ENCODE measurements around the gene EPS15. TPM values are rescaled to one million over a fixed set of nuclear protein-coding genes. Genes with fewer than 3 reads are reported as not detected.

Gene EPS15
- total and polyA plus RNA-seq, 2 of the 8 experiments (the other 6 are each of a cell fraction or from before 2014, with no cell fraction given) = 15.9 to 57.2 TPM

DNA sequence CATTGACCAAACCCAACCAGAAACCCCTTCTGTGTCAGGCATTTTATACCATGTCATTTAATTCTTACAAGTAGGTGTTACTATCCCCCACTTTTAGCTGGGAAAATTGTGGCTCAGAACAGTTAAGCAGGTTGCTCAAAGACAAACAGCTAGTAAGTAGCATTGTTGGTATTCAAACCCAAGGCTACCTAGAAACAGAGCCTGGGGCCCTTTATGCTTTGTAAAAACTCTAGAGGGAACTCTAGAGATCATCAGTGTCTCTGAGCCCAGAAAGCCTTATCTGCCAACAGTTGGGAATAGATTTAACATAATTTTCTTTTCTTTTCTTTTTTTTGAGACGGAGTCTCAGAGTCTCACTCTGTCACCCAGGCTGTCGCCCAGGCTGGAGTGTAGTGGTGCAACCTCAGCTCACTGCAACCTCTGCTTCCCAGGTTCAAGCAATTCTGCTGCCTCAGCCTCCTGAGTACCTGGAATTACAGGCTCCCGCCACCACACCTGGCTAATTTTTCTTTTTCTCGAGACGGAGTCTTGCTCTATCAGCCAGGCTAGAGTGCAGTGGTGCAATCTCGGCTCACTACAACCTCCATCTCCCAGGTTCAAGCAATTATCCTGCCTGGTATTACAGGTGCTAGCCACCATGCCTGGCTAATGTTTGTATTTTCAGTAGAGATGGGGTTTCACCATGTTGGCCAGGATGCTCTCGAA is 49.3 kb upstream of the EPS15 start:
- H3K36me3 ChIP-seq (ENCODE audit: control insufficient read depth in 2 of 4, insufficient read depth in 4 of 4, low read length in 3 of 4) = no peaks in the 10 kb centered on the region
- H3K9me3 ChIP-seq (ENCODE audit: insufficient read depth in 2 of 2, low read depth in 1 of 2, low read length in 1 of 2) = no peaks in the 10 kb centered on the region
- H4K8ac ChIP-seq (ENCODE audit: extremely low read depth, insufficient read depth, low read length) = no peak overlapping the region
- no peak for FAIRE-seq
- H2BK12ac ChIP-seq (ENCODE audit: low read depth, low read length) = no peak overlapping the region
- H2BK120ac ChIP-seq (replicated peaks; ENCODE audit: low read depth, low read length) = no peak overlapping the region
- no peaks in the 10 kb centered on the region for H4K20me1 ChIP-seq (replicated peaks in 1 of 2; ENCODE audit: control insufficient read depth in 1 of 2, insufficient read depth in 2 of 2, low read length in 2 of 2)
- no peak overlapping the region for H3K9ac ChIP-seq (replicated peaks in 1 of 4; ENCODE audit: extremely low read depth in 1 of 4, low read depth in 3 of 4, low read length in 3 of 4)
- H3K23ac ChIP-seq (ENCODE audit: insufficient read length) = no peak overlapping the region
- no peak overlapping the region for H3K18ac ChIP-seq (ENCODE audit: extremely low read depth, low read length)
- H4K91ac ChIP-seq (replicated peaks; ENCODE audit: insufficient read length, low read length) = no peak overlapping the region
- H3K27me3 ChIP-seq (replicated peaks in 1 of 4; ENCODE audit: control insufficient read depth in 3 of 4, extremely low read depth in 1 of 4, insufficient read depth in 3 of 4, low read length in 3 of 4) = no peaks in the 10 kb centered on the region
- H3K56ac ChIP-seq (replicated peaks; ENCODE audit: insufficient read length, low read depth, low read length) = no peak overlapping the region
- TF ChIP-seq BRCA1 (IDR thresholded peaks at IDR 0.05; ENCODE audit: low read depth, low read length) (no peak), BCL11A (IDR thresholded peaks at IDR 0.05; ENCODE audit: low read depth in 2 of 2, low read length in 2 of 2) (no peak), SRF (IDR thresholded peaks at IDR 0.05; ENCODE audit: low read depth, low read length) (no peak), TAF7 (optimal IDR thresholded peaks at IDR 0.05; ENCODE audit: borderline replicate concordance, low read depth, low read length) (no peak), TEAD4 (IDR thresholded peaks at IDR 0.05; ENCODE audit: low read depth, low read length) (no peak), RNF2 (IDR thresholded peaks at IDR 0.05; ENCODE audit: borderline replicate concordance, low read depth, low read length, missing control alignments, poor library complexity, severe bottlenecking) (no peak), TAF1 (IDR thresholded peaks at IDR 0.05; ENCODE audit: low read depth, low read length) (no peak), JUND (IDR thresholded peaks at IDR 0.05; ENCODE audit: low read length) (no peak), BACH1 (IDR thresholded peaks at IDR 0.05; ENCODE audit: low read length) (no peak), CHD1 (IDR thresholded peaks at IDR 0.05; ENCODE audit: low read depth, low read length) (no peak), SP4 (IDR thresholded peaks at IDR 0.05; ENCODE audit: low read length) (no peak)
- H2BK5ac ChIP-seq (ENCODE audit: low read depth, low read length) = no peak overlapping the region
- H2BK20ac ChIP-seq (ENCODE audit: low read length) = no peak overlapping the region
- no peaks in the 10 kb centered on the region for H3K79me2 ChIP-seq (ENCODE audit: control insufficient read depth in 1 of 2, insufficient read depth in 2 of 2, low read length in 2 of 2)
- POLR2A ChIA-PET (ENCODE audit: partially characterized antibody) = no interaction called here
- no peak overlapping the region for H3K4me2 ChIP-seq (ENCODE audit: insufficient read depth in 1 of 2, low read depth in 2 of 2, low read length in 2 of 2)
- CTCF ChIA-PET (ENCODE audit: partially characterized antibody) = interaction anchor here (0.6 kb wide), 1 partner anchor 207 kb away, joined by 3 read pairs; no protein-coding TSS in a partner anchor
- H2AFZ ChIP-seq (ENCODE audit: low read length) = no peak overlapping the region
- no peaks in the 10 kb centered on the region; the same call in 1 of the 2 replicates for H3K79me1 ChIP-seq (ENCODE audit: low read depth, low read length)
- no peaks in the 10 kb centered on the region for H3K23me2 ChIP-seq (ENCODE audit: low read depth, low read length)
- H2BK15ac ChIP-seq (ENCODE audit: low read length) = no peak overlapping the region
- WGBS, 2 experiments (ENCODE audit: extremely low coverage in 1 of 2, insufficient coverage in 1 of 2, insufficient read length in 1 of 2, insufficient replicate concordance in 2 of 2, low coverage in 1 of 2, low lambda C conversion rate in 2 of 2, missing lambda C conversion rate in 1 of 2) = 92% methylated on average over 7 of the region's 7 CpGs; no CpG with 5 or more reads in 1 of the 2 experiments
- no peak overlapping the region for H4K5ac ChIP-seq (ENCODE audit: insufficient read length, low read depth, low read length)
- no peak overlapping the region for H3K4ac ChIP-seq (replicated peaks; ENCODE audit: insufficient read length, low read depth, low read length)
- no peak overlapping the region for H2AK5ac ChIP-seq (ENCODE audit: low read depth, low read length)
- peaks cover 0 to 11% (median 6%) of the 10 kb centered on the region in 4 experiments; a peak in 5 of 7 replicates for H3K4me1 ChIP-seq (replicated peaks in 1 of 4; ENCODE audit: control insufficient read depth in 3 of 4, insufficient read depth in 4 of 4, low read length in 3 of 4)
- H3K14ac ChIP-seq (ENCODE audit: insufficient read length) = no peak overlapping the region
- no peak overlapping the region for H3K27ac ChIP-seq (ENCODE audit: low read depth, low read length)
- H3K4me3 ChIP-seq (ENCODE audit: extremely low read depth in 1 of 4, insufficient read depth in 2 of 4, low read depth in 3 of 4, low read length in 4 of 4) = no peak overlapping the region
- no peak for DNase-seq (ENCODE audit: low read depth in 1 of 2, low spot score in 2 of 2)

All from H1 (cell line).